Stimulated activated CD8-positive, alpha-beta memory T cell treated with anti-CD3 and anti-CD28 coated beads, Interleukin-4, amount 100 ng/mL, for 48 hours (primary cell): ENCODE results near the gene SPCS1.
"Not testable (repeated sequence)": the region's sequence is repeated elsewhere in the genome, so short reads cannot be mapped to it uniquely, and the experiment has no call there.

Source experiments
- DNase-seq: peaks from one replicate; pipeline ENCODE4 v3.0.0-alpha.2; 2020

Gene SPCS1

GRCh38 chr3:52695798-52696671, 9.9 kb upstream of the SPCS1 start:
- no peak for DNase-seq

- no peak for DNase-seq
Measured at GRCh38 chr3:52696830-52697631, 8.9 kb upstream of the SPCS1 start.

- DNase-seq, result no peak
Measured at GRCh38 chr3:52697632-52697965, 8.3 kb upstream of the SPCS1 start.

- no peak for DNase-seq
Measured at GRCh38 chr3:52703341-52703740, 2.6 kb upstream of the SPCS1 start.

- no peak for DNase-seq
Measured at GRCh38 chr3:52704611-52705437, 1.1 kb upstream of the SPCS1 start.

GRCh38 chr3:52705438-52705687, 543 bp upstream of the SPCS1 start:
- no peak for DNase-seq

- no peak for DNase-seq
Measured at GRCh38 chr3:52707585-52707984, 1.7 kb downstream of the SPCS1 start.

- no peak for DNase-seq
Measured at GRCh38 chr3:52710512-52710911, 4.6 kb downstream of the SPCS1 start.

- no peak for DNase-seq
Measured at GRCh38 chr3:52712291-52713212, 6.6 kb downstream of the SPCS1 start.

GRCh38 chr3:52714335-52715302, 8.7 kb downstream of the SPCS1 start:
- DNase-seq, result no peak

GRCh38 chr3:52715714-52716305, 9.9 kb downstream of the SPCS1 start:
- DNase-seq, result no peak

- DNase-seq, result no peak
Measured at GRCh38 chr3:52719618-52720017, 13.7 kb downstream of the SPCS1 start.

- DNase-seq, result no peak
Measured at GRCh38 chr3:52721002-52721729, 15.3 kb downstream of the SPCS1 start.

- DNase-seq, result no peak
Measured at GRCh38 chr3:52721730-52722008, 15.8 kb downstream of the SPCS1 start.

GRCh38 chr3:52722491-52722890, 16.6 kb downstream of the SPCS1 start:
- DNase-seq, result no peak

- DNase-seq, result no peak
Measured at GRCh38 chr3:52723935-52724334, 18.0 kb downstream of the SPCS1 start.

- no peak for DNase-seq
Measured at GRCh38 chr3:52724511-52724910, 18.6 kb downstream of the SPCS1 start.

- not testable (repeated sequence) for DNase-seq
Measured at GRCh38 chr3:52728753-52729152, 22.8 kb downstream of the SPCS1 start.

- DNase-seq, result no peak
Measured at GRCh38 chr3:52730681-52731080, 24.8 kb downstream of the SPCS1 start.

GRCh38 chr3:52731590-52731989, 25.7 kb downstream of the SPCS1 start:
- no peak for DNase-seq
